GM19455 (cell line): ENCODE measurements around the gene SOX9.

Source experiments
- ATAC-seq: cut with Tn5 transposase; IDR thresholded peaks from one replicate; pipeline ENCODE4 v1.9.1; 2021; ENCODE audit not compliant: unreplicated experiment

SOX9 gene

GRCh38 chr17:72120642-72121163, at the start of gene SOX9:
TSS of gene SOX9 (plus strand) at chr17:72121020. CDS start at chr17:72121392, 372 bp downstream.
- peak; percentile 62 for ATAC-seq

DNA sequence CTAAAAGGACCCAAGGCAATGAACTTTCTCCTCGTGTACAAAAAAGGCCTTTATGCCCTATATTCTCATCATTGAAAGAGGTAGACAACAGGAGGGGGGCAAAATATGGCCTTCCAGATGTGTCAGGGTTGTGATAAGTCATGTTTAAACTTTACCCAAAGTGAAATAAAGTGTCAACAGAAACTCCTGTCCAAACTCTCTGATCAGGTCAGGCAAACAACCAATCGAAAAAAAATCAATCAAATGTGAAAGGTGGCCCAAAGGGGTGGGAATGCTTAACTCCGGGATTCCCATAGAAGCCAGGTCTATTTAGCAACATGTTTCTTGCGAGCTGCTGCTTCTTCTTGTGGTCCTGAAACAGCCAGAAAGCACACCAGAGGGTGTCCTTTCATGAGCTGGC, 49.5 kb upstream of the SOX9 start:
- no peak for ATAC-seq

DNA sequence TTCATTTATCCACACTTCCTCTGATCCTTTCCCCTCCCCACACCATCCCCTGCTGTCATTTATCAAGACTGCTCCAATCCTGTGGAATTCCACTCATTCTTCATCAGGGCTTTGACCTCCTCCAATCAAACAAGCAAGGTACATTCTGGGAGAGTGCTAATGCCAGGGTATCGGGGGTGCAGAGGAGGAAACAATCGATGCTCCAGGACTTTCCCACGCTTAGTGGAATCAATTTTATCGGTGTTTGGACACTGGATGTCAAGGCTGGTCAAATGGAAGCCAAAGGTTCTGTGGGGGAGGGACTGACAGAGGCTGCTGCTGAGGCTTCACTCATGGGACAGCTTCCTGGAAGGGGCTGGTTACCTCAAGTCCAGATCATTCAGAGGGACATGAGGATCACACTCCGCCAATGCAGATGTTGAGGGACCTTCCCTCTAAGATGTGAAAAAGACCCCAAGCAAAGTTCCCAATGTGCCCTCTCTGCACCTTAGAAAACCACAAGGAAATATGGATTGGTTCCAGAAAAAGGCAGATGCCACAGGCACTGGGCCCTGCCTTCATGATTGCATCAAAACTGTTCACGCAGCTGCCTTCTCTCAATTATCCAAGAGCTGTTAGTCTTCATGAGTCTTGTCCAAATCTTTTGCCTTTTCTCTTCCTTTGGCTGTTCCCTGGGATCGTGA, 44.7 kb upstream of the SOX9 start:
- no peak for ATAC-seq

- ATAC-seq = no peak
Observed at GRCh38 chr17:72076678-72077030, 44.2 kb upstream of the SOX9 start.

GRCh38 chr17:72077326-72077960, 43.4 kb upstream of the SOX9 start:
- no peak for ATAC-seq

- ATAC-seq = no peak
Observed at GRCh38 chr17:72079700-72080099, 41.1 kb upstream of the SOX9 start.

DNA sequence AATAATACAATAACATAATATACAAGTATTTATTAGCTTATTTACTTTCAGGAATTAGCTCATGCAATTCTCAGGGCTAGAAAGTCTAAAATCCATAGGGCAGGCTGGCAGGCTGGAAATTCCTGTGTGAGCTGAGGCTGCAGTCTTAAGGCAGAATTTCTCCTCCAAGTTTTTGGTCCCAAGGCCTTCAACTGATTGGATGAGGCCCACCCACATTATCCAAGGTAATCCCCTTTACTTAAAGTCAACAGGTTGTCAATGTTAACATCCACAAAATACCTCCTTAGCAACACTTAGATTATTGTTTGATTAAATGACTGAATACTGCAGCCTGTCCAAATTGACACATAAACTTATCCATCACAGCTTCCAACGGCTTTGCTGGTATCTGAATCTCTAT, 32.9 kb upstream of the SOX9 start:
- no peak for ATAC-seq

DNA sequence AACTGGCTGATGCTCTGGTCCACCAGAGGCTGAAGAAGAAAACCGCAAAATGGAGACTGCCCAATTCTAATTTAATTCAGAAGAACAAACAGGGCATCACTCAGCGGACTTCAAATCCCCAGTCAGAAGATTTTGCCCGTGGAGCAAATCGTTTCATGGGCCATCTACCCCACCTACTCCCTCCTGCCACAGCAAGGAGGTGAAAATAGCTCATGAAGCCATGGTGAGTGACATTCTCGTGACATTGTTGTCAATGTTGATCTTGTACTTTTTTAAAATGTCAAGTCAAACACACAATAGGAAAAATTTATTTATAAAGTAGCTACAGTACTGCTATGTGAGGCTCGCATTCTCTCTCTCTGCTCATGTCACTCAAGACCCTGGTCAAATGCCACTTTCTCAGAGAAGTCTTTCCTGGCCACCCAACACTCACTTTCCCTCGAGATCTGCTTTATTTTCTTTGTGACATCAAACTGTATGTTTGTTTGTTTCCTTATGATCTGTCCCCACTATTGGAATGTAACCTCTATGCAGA, 31.3 kb upstream of the SOX9 start:
- ATAC-seq = no peak

- ATAC-seq = no peak
Observed at GRCh38 chr17:72090108-72090507, 30.7 kb upstream of the SOX9 start.

DNA sequence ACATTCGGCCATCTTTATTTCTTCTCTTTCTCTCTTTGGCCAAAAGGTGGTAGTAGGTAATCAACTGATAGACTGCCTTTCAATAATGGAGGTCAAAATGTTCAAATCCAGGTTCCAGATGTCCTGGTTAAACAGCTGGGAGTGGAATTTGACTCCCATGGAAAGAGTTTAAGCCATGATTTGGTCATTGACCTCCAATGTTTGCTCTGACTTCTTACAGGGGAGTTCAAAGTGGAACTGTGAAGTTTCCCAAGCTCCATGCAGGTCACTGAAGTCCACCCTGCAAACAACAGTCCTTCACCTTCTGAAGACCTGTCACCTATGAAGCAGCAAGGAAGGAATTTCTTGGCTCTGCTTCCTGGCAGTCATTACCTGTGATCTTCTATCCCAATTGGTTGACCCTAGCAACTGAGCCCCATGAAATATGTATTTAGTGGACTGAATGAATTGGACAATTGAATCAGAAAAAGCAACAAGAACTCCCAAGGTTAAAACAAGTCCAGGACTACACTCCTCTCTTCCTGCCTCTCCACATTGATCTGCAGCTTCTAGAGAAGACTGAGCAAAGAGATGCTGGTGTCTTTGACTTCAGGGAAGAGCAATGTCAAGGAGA, 28.0 kb upstream of the SOX9 start:
- ATAC-seq = no peak

DNA sequence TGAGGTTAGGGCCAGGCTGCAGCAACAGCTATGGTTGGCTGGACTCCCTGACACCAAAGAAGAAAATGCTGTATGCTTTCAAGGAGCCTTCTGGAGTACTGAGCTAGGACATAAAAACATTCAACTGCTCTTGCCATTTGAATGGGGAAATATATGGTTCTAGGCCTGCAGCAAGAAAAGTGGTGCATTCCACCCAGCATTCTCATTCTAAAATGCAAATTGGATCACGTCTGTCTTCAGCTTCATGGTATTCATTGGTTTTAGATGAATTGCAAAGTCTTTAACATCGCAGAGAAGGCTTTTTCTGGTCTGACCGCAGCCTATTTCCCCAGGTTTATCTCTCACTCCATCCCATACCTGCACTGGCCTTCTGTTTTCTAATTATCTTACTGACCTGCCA, 27.1 kb upstream of the SOX9 start:
- ATAC-seq = no peak

GRCh38 chr17:72095316-72095715, 25.5 kb upstream of the SOX9 start:
- no peak for ATAC-seq

DNA sequence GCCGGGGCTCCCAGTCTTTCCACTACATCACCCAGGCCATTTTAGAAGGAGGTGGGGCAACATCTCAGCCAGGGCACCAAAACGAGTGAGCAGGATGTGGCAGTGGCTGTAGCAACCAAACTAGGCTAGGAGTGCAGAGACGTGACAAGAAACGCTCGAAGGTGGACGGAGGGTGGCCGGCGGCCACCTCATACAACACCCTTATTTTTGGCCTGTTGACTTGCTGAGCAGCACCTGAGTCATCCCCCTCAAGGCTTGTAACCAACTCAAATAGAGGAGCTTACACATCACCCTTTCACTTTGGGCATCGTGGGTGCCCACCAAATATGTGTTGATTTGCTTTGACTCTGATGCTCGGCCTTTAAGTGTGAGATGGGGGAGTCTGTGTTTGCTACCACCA, 23.7 kb upstream of the SOX9 start:
- ATAC-seq = no peak

DNA sequence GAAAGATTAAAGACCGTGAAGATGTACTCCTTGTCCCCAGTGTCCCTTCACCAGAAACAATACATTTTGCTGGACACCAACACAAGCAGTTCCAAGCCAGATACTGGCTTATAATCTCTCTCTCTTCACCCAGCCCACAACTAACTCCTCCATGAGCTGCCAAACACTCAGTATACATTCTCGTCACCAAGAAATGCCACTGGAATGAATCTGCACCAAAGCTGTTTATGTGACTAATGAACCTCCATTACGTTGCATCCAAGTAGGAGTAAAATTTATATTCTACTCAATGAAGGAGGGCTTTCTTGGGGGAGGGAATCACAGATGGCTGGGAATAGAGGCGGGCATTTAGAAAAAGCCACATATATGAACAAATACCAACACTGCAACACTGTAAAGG, 20.9 kb upstream of the SOX9 start:
- no peak for ATAC-seq

DNA sequence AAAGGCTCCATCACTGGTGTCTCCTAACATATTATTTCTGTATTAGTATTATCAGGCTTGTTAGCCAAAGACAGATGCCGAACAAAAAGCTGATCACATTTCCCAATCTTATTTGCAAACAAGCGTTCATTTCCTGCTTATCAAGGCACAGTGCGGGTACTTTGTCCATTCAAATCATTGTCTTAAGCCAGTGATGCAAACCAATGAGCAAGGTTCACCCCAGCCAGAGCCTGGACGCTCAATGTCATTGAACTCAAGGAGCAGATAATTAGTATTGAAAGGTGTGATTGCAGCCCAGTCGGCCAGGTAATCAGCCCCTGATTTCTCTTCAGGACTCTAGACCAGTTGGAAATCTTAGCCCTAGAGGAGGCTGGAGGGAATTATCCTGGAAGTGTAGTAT, 20.4 kb upstream of the SOX9 start:
- ATAC-seq = no peak

GRCh38 chr17:72101526-72101925, 19.3 kb upstream of the SOX9 start:
- ATAC-seq = no peak

GRCh38 chr17:72102366-72102765, 18.5 kb upstream of the SOX9 start:
- ATAC-seq = no peak

DNA sequence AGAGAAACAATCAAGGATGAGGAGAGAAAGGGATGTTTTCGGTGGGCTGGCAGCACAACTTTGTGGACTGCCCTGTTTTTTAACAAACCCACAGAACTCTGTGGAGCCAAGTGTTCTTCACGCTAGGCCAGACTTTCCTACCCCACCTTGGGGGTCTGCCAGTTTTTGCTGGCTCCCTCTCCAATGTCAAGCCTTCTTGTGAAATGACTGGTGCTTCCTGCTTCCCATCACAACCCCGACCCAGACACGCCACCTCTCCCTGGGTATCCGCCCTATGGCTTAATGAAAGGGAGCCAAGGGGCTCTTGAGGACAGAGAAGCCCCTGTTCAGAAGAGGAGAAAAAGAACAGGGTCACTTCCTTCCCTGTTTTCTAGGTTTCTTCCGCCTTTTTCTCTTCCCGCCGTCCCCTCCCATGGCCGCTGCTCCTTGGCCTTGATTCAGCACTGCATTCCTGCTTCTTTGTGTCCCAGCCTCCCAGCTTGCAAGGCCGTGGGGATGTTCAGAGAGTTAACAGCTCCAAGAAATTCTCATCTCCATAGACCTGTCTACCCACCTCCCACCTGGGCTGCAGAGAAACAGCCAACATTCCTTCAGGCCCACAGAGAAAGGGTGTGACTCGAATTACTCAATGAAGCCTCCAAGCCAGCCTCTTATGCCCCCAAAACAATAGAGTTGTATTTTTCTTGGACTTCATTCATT, 16.5 kb upstream of the SOX9 start:
- ATAC-seq = no peak

- no peak for ATAC-seq
Observed at GRCh38 chr17:72104863-72105234, 16.0 kb upstream of the SOX9 start.

DNA sequence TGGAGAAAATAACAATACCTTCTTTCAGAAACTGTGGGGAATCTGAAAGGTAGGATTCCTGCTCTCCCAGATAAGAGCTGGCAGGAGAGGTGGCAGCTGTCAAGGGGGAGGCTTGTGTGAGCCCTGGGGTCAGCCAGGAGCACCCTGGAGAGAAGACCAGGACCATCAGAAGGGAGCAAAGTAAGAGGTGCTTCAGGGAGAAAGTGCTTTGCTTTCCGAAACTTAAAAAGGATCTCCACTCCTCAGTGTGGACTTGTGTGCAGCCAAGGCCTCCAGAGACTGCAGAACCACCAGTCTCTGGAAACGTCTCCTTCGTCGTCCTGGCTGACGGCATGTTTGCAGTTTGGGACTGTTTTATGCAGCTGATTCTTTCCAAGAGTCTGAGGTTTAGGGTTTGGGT, 13.7 kb upstream of the SOX9 start:
- ATAC-seq = no peak

DNA sequence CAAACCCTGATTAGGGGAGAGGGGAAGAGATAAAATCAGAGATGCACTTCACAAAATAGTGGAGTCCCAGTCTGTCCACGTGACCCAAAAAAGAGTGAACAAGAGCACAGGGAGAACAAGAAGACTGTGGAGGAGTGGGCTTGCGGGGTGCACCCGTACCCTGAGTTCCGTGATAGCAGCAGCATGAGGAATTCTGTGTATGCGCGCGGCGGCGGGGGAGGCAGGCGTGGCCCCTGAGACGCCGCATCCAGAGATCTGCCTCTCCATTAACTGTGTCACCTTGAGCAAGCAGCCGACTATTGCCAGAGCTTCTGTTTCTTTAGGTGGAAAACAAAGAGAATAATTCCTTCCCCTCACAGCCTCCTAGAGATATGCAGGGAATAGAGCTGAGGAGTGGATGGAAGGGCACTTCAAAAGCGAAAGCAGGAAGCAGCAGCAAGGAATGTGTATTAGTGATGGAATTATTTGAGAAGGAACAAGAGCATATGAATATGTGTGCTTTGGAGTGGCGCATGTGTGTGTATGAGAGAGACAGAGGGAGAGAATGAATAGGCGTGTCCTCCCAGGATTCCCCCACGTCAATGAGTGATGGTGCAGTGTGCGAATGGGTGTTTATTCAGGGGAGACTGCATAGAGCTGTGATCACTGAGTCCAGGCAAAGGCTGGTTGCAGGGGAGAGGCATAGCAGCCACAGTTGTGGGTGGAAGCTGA, 10.4 kb upstream of the SOX9 start:
- no peak for ATAC-seq
